ENCODE data around the gene PCDHGC3. TPM values are rescaled to one million over a fixed set of nuclear protein-coding genes. Genes with fewer than 3 reads are reported as not detected.

PCDHGC3 gene
- total RNA-seq, 1 experiment from 2014 or later: 29.1 TPM

DNA sequence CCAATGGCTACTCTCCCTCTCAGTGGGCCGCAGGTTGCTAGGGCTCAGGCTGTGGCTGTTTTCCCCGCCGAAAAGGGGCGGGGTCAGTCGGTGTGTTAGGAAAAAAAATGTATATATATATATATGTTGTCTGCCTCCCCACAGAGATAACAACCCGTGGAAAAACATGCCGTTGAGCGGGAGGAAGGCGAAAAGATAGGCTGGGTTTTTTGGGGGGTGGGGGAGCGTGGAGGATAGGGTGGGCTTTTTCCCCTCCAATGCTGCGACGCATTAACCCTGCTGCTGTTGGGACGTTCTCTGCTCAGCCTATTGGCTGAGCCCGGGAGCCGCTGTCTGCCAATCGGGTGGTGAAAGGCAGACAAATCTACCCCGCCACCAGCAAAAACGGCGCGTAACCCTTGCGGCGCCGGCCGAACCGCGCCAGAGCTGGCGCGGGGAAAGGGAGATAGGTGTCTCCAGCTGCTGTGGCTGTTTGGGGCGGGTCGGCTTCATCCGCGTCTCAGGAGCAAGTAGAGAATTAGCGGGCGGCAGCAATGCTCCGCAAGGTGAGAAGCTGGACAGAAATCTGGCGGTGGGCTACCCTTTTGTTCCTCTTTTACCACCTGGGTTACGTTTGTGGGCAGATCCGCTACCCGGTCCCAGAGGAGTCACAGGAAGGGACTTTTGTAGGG, 9.0 kb downstream of the PCDHGC3 start, which contains the start of gene PCDHGC4 (continued):
- 0 out of 2 replicates have a peak, but pooled peaks have one; percentile 24 for TF ChIP-seq SP1 (CRISPR knock-in tag; conservative IDR thresholded peaks at IDR 0.05)
- TF ChIP-seq, protein P1, sequence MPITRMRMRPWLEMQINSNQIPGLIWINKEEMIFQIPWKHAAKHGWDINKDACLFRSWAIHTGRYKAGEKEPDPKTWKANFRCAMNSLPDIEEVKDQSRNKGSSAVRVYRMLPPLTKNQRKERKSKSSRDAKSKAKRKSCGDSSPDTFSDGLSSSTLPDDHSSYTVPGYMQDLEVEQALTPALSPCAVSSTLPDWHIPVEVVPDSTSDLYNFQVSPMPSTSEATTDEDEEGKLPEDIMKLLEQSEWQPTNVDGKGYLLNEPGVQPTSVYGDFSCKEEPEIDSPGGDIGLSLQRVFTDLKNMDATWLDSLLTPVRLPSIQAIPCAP (CRISPR knock-in tag; IDR thresholded peaks at IDR 0.05): no peak
- peak; percentile 47; the same call in 1 of the 2 replicates for TF ChIP-seq NFYB (CRISPR knock-in tag; conservative IDR thresholded peaks at IDR 0.05; ENCODE audit: low read depth)

DNA sequence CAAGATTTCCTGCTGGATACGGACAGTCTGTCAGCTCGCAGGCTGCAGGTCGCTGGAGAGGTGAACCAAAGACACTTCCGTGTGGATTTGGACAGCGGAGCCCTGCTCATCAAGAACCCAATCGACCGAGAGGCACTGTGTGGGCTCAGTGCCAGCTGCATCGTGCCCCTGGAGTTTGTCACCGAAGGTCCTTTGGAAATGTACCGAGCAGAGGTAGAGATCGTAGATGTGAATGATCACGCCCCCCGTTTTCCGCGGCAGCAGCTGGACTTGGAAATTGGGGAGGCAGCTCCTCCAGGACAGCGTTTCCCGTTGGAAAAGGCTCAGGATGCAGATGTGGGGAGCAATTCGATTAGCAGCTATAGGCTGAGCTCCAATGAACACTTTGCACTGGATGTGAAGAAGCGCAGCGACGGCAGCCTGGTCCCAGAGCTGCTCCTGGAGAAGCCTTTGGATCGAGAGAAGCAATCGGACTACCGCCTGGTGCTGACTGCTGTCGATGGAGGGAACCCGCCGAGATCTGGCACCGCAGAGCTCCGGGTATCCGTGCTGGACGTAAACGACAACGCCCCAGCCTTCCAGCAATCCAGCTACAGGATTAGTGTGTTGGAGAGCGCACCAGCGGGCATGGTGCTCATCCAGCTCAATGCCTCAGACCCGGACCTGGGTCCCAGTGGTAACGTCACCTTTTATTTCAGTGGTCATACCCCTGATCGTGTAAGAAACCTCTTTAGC, 9.7 kb downstream of the PCDHGC3 start:
- H3K27ac Mint-ChIP-seq: no peak overlapping the region
- H3K9me3 Mint-ChIP-seq: no peaks in the 10 kb centered on the region
- ATAC-seq (no peak), DNase-seq (ENCODE audit: low spot score) (no peak)
- H3K4me1 Mint-ChIP-seq: peaks cover 60% of the 10 kb centered on the region
- TF ChIP-seq ZNF232 (CRISPR knock-in tag; IDR thresholded peaks at IDR 0.05) (no peak), MXD4 (CRISPR knock-in tag; IDR thresholded peaks at IDR 0.05; ENCODE audit: borderline replicate concordance) (no peak), GRHL2 (CRISPR knock-in tag; IDR thresholded peaks at IDR 0.05; ENCODE audit: insufficient replicate concordance, severe bottlenecking) (no peak), ARID4B (CRISPR knock-in tag; IDR thresholded peaks at IDR 0.05; ENCODE audit: borderline replicate concordance) (peak; percentile 43; the same call in 1 of the 2 replicates), USF1 (CRISPR knock-in tag; IDR thresholded peaks at IDR 0.05) (peak; percentile 15; the same call in 1 of the 2 replicates)
- POLR2A ChIA-PET: interaction anchor here (0.8 to 2.8 kb wide), 4 partner anchors 9 to 72 kb away, joined by 3 to 17 read pairs (median 4); partner anchors contain the start of gene PCDHGA10
- H3K27me3 Mint-ChIP-seq (ENCODE audit: low read depth): peaks cover 40% of the 10 kb centered on the region
- H3K36me3 Mint-ChIP-seq: peaks cover 9% of the 10 kb centered on the region
- H3K4me3 Mint-ChIP-seq: peak overlapping the region; percentile 71
- CTCF ChIA-PET: interaction anchor here (0.5 to 4.6 kb wide), 22 partner anchors 9 to 391 kb away, joined by 3 to 42 read pairs (median 6); partner anchors contain the start of genes PCDHB14, PCDHB15, PCDHB2 and PCDHGA10

DNA sequence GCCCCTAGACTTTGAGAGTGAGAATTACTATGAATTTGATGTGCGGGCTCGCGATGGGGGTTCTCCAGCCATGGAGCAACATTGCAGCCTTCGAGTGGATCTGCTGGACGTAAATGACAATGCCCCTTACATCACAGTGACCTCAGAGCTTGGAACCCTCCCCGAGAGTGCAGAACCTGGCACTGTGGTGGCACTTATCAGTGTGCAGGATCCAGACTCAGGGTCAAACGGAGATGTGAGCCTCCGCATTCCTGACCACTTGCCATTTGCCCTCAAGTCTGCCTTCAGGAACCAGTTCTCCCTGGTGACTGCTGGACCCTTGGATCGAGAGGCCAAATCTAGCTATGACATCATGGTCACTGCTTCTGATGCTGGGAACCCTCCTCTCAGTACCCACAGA, 10.3 kb downstream of the PCDHGC3 start:
- no peak for ATAC-seq
- H3K27me3 Mint-ChIP-seq (ENCODE audit: low read depth): peaks cover 46% of the 10 kb centered on the region
- DNase-seq (ENCODE audit: low spot score): no peak
- peaks cover 63% of the 10 kb centered on the region for H3K4me1 Mint-ChIP-seq
- no peak overlapping the region for H3K27ac Mint-ChIP-seq
- H3K4me3 Mint-ChIP-seq: peak overlapping the region; percentile 71; the same call in 1 of the 2 replicates
- peaks cover 14% of the 10 kb centered on the region for H3K36me3 Mint-ChIP-seq
- ChIA-PET CTCF (interaction anchor here (1.0 to 4.6 kb wide), 14 partner anchors 8 to 263 kb away, joined by 3 to 42 read pairs (median 14); partner anchors contain the start of genes PCDHB14, PCDHB15, PCDHGA10 and PCDHGA11), POLR2A (interaction anchor here (1.5 to 2.8 kb wide), 2 partner anchors 9 kb away, joined by 4 to 17 read pairs; no protein-coding TSS in a partner anchor)
- H3K9me3 Mint-ChIP-seq: no peaks in the 10 kb centered on the region
- no peak for TF ChIP-seq SOX15 (CRISPR knock-in tag; IDR thresholded peaks at IDR 0.05)
- TF ChIP-seq TEAD1 (CRISPR knock-in tag; IDR thresholded peaks at IDR 0.05): no peak
- TF ChIP-seq, protein P2, sequence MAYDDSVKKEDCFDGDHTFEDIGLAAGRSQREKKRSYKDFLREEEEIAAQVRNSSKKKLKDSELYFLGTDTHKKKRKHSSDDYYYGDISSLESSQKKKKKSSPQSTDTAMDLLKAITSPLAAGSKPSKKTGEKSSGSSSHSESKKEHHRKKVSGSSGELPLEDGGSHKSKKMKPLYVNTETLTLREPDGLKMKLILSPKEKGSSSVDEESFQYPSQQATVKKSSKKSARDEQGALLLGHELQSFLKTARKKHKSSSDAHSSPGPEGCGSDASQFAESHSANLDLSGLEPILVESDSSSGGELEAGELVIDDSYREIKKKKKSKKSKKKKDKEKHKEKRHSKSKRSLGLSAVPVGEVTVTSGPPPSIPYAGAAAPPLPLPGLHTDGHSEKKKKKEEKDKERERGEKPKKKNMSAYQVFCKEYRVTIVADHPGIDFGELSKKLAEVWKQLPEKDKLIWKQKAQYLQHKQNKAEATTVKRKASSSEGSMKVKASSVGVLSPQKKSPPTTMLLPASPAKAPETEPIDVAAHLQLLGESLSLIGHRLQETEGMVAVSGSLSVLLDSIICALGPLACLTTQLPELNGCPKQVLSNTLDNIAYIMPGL (CRISPR knock-in tag; IDR thresholded peaks at IDR 0.05): no peak
- TF ChIP-seq CBFB (CRISPR knock-in tag; IDR thresholded peaks at IDR 0.05; ENCODE audit: low read depth): no peak
- no peak for TF ChIP-seq ARID4B (CRISPR knock-in tag; IDR thresholded peaks at IDR 0.05; ENCODE audit: borderline replicate concordance)
- no peak for TF ChIP-seq ERG (CRISPR knock-in tag; IDR thresholded peaks at IDR 0.05)
- TF ChIP-seq, protein P3, sequence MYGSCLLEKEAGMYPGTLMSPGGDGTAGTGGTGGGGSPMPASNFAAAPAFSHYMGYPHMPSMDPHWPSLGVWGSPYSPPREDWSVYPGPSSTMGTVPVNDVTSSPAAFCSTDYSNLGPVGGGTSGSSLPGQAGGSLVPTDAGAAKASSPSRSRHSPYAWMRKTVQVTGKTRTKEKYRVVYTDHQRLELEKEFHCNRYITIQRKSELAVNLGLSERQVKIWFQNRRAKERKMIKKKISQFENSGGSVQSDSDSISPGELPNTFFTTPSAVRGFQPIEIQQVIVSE (CRISPR knock-in tag; IDR thresholded peaks at IDR 0.05; ENCODE audit: borderline replicate concordance): no peak
- no peak for TF ChIP-seq KAT7 (CRISPR knock-in tag; IDR thresholded peaks at IDR 0.05; ENCODE audit: borderline replicate concordance)

Measured in WTC11 (cell line).